K562 (cell line): ENCODE measurements around the gene RBP3. TPM values are rescaled to one million over a fixed set of nuclear protein-coding genes. Genes with fewer than 3 reads are reported as not detected.

Source experiments
- BRD9 ChIP-seq: fragments of 450-650 bp; IDR thresholded peaks from 2 replicates; pipeline ENCODE4 v1.6.1; 2018; ENCODE audit warnings: low read depth; ENCODE audit not compliant: partially characterized antibody
- FOXP1 ChIP-seq: sonication (generic); formaldehyde crosslinking; IDR thresholded peaks from 2 replicates; pipeline ENCODE4 v1.8.0; 2022; ENCODE audit warnings: mild to moderate bottlenecking, missing genetic modification reagents
- HDAC3 ChIP-seq: fragments of 450-650 bp; IDR thresholded peaks from 2 replicates; pipeline ENCODE4 v1.6.1; 2018; ENCODE audit warnings: borderline replicate concordance, mild to moderate bottlenecking, moderate library complexity; ENCODE audit not compliant: partially characterized antibody
- HMG20B ChIP-seq: fragments of 250-450 bp; sonication (Bioruptor Pico); IDR thresholded peaks from 2 replicates; pipeline ENCODE4 v1.5.0; 2021; ENCODE audit warnings: mild to moderate bottlenecking
- MTA3 ChIP-seq: fragments of 450-650 bp; formaldehyde crosslinking; IDR thresholded peaks from 2 replicates; pipeline ENCODE4 v1.6.1; 2017; ENCODE audit warnings: mild to moderate bottlenecking, borderline replicate concordance
- SETDB1 ChIP-seq: IDR thresholded peaks from one replicate; pipeline ENCODE4 v1.6.1; 2012; ENCODE audit warnings: low read length, control low read depth, inconsistent platforms
- ZNF407 ChIP-seq: fragments of 450-650 bp; IDR thresholded peaks from 2 replicates; pipeline ENCODE4 v1.6.1; 2016; ENCODE audit warnings: low read depth
- polyA plus RNA-seq, 8 experiments: library from polyadenylated mRNA; depleted of rRNA in 4 of 8; stranded (reverse) in 5 of 8; unstranded in 3 of 8; fragments of >200 nt; fragmentation: Nextera tagmentation in 2 of 8; fragmentation: Illumina TruSeq in 1 of 8; extraction: Ambion mirVana in 2 of 8; extraction: Trizol in 1 of 8; gene quantifications; 2 replicates each; pipeline versions ENCODE4 v1.2.1 to v1.2.3, GENCODE V29; 2011 to 2014; ENCODE audit warnings: inconsistent platforms in 1 of 8, missing spikeins in 1 of 8
- total RNA-seq, 7 experiments: library from RNA; depleted of rRNA in 6 of 7; stranded (reverse); fragments of >200 nt in 6 of 7; fragmentation: Illumina TruSeq in 2 of 7; extraction: Trizol in 2 of 7; gene quantifications; 2 replicates each; pipeline versions ENCODE4 v1.2.1 to v1.2.3, GENCODE V29; 2011 to 2021; ENCODE audit warnings: low replicate concordance in 1 of 7

Gene RBP3
- total and polyA plus RNA-seq, 9 of the 15 experiments (the other 6 are each of a cell fraction or from before 2014, with no cell fraction given), result not detected

GRCh38 chr10:47360419-47361040 is 12.4 kb downstream of the RBP3 start (continued):
- TF ChIP-seq ZNF407 (no peak), BRD9 (no peak), HMG20B (CRISPR knock-in tag) (no peak), MTA3 (no peak), HDAC3 (no peak), SETDB1 (no peak), FOXP1 (CRISPR knock-in tag) (no peak)
